BLaER1 treated with 17β-estradiol and CSF1 and Interleukin-3, amounts not matched to agents 10 nM and 100 nM (cell line): ENCODE measurements around the gene ADGRL3.
"Not testable (repeated sequence)": the region's sequence is repeated elsewhere in the genome, so short reads cannot be mapped to it uniquely, and the experiment has no call there.

Source experiments
- H3K27ac ChIP-seq, 11 experiments: shearing (Covaris generic); formaldehyde crosslinking; 2 replicates each; pipeline ENCODE4 v1.8.1; 2022
- H3K27me3 ChIP-seq, 11 experiments: shearing (Covaris generic); formaldehyde crosslinking; 2 replicates each; pipeline ENCODE4 v1.8.1; 2022
- H3K36me3 ChIP-seq, 11 experiments: shearing (Covaris generic); formaldehyde crosslinking; 2 replicates each; pipeline ENCODE4 v1.8.1; 2022
- H3K4me1 ChIP-seq, 10 experiments: shearing (Covaris generic); formaldehyde crosslinking; 2 replicates each; pipeline ENCODE4 v1.8.1; 2022
- H3K4me2 ChIP-seq, 11 experiments: shearing (Covaris generic); formaldehyde crosslinking; 2 replicates each; pipeline ENCODE4 v1.8.1; 2022
- H3K4me3 ChIP-seq, 10 experiments: shearing (Covaris generic); formaldehyde crosslinking; 2 replicates each; pipeline ENCODE4 v1.8.1; 2022
- H3K9ac ChIP-seq, 11 experiments: shearing (Covaris generic); formaldehyde crosslinking; 2 replicates each; pipeline ENCODE4 v1.8.1; 2022
- H3K9me3 ChIP-seq, 11 experiments: shearing (Covaris generic); formaldehyde crosslinking; replicated peaks in 1 of 11; 2 replicates each; pipeline ENCODE4 v1.8.1; 2022
- H4K20me1 ChIP-seq, 11 experiments: shearing (Covaris generic); formaldehyde crosslinking; 2 replicates each; pipeline ENCODE4 v1.8.1; 2022
- Cebpa-rat ChIP-seq, 11 experiments: shearing (Covaris generic); IDR thresholded peaks; 2 replicates each; pipeline ENCODE4 v1.8.1; 2022

Gene ADGRL3

GRCh38 chr4:61723492-61723891 is 523.4 kb downstream of the ADGRL3 start:
- H3K4me2 ChIP-seq: no peak overlapping the region
- H3K4me3 ChIP-seq: no peak overlapping the region
- H3K4me1 ChIP-seq: no peaks in the 10 kb centered on the region
- no peaks in the 10 kb centered on the region for H3K27me3 ChIP-seq
- TF ChIP-seq Cebpa-rat (IDR thresholded peaks at IDR 0.05): no peak
- H3K36me3 ChIP-seq: no peaks in the 10 kb centered on the region
- H3K27ac ChIP-seq: no peak overlapping the region
- no peaks in the 10 kb centered on the region for H3K9me3 ChIP-seq
- no peaks in the 10 kb centered on the region for H4K20me1 ChIP-seq
- no peak overlapping the region for H3K9ac ChIP-seq

GRCh38 chr4:61727286-61727685 is 527.2 kb downstream of the ADGRL3 start:
- no peaks in the 10 kb centered on the region for H3K36me3 ChIP-seq
- no peak overlapping the region for H3K27ac ChIP-seq
- H3K4me2 ChIP-seq: no peak overlapping the region
- TF ChIP-seq Cebpa-rat (IDR thresholded peaks at IDR 0.05): no peak
- no peaks in the 10 kb centered on the region for H3K27me3 ChIP-seq
- no peak overlapping the region for H3K9ac ChIP-seq
- H3K9me3 ChIP-seq: no peaks in the 10 kb centered on the region
- H3K4me3 ChIP-seq: no peak overlapping the region
- H3K4me1 ChIP-seq: no peaks in the 10 kb centered on the region
- no peaks in the 10 kb centered on the region for H4K20me1 ChIP-seq

GRCh38 chr4:61734409-61734808 is 534.3 kb downstream of the ADGRL3 start:
- TF ChIP-seq Cebpa-rat (IDR thresholded peaks at IDR 0.05): no peak
- no peak overlapping the region for H3K9ac ChIP-seq
- no peaks in the 10 kb centered on the region for H3K36me3 ChIP-seq
- no peak overlapping the region for H3K27ac ChIP-seq
- no peak overlapping the region for H3K4me2 ChIP-seq
- H3K4me3 ChIP-seq: no peak overlapping the region
- no peaks in the 10 kb centered on the region for H4K20me1 ChIP-seq
- H3K4me1 ChIP-seq: no peaks in the 10 kb centered on the region
- 0 out of 22 replicates have a peak, but pooled peaks cover 0 to 4% (median 0%) of the 10 kb centered on the region in 11 experiments for H3K9me3 ChIP-seq
- no peaks in the 10 kb centered on the region for H3K27me3 ChIP-seq

DNA sequence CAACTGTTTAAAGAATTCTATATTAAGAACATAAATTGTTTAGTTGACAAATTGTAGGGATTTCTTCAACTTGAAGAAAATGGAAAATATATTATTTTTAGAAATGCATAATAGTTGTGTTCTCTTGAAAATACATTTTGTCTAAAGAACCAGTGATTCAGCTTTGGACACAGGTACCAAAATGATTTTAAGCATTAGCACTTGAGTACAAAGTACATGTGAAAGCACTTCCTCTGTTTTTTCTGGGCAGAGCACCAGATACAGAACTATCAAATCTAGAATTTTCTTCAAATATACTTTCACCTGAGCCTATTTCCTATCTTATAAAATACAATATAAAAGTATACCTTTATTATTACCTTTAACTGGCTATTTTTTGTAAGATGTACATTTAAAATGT is 539.8 kb downstream of the ADGRL3 start:
- H3K9ac ChIP-seq: no peak overlapping the region
- H4K20me1 ChIP-seq: no peaks in the 10 kb centered on the region
- H3K36me3 ChIP-seq: no peaks in the 10 kb centered on the region
- no peak overlapping the region for H3K4me2 ChIP-seq
- H3K4me1 ChIP-seq: peaks cover 0 to 7% (median 0%) of the 10 kb centered on the region in 10 experiments; a peak in 3 of 20 replicates
- peaks cover 0 to 8% (median 5%) of the 10 kb centered on the region in 11 experiments; a peak in 5 of 22 replicates for H3K9me3 ChIP-seq
- no peak for TF ChIP-seq Cebpa-rat (IDR thresholded peaks at IDR 0.05)
- H3K4me3 ChIP-seq: no peak overlapping the region
- H3K27me3 ChIP-seq: no peaks in the 10 kb centered on the region
- no peak overlapping the region for H3K27ac ChIP-seq

DNA sequence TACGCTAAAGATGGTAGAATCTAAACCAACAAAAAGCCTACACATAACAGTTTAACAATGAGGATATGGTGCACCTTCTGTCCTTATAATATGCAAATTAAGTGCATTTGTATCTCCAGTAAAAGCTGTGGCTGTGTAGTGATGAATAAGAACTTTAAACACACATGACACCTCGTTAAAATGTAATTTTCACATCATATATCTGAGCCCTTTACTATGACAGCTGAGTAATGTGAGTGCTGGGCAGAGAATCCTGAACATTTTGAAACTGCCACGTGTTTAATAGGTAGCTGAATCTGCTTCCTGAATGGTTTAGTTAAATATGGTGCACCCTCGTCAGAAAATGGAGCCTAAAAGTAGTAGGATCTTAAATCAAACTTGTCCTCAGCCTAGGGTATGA is 540.8 kb downstream of the ADGRL3 start:
- no peak overlapping the region for H3K27ac ChIP-seq
- H3K9me3 ChIP-seq: peaks cover 0 to 8% (median 5%) of the 10 kb centered on the region in 11 experiments; a peak in 5 of 22 replicates
- peaks cover 0 to 7% (median 0%) of the 10 kb centered on the region in 10 experiments; a peak in 3 of 20 replicates for H3K4me1 ChIP-seq
- no peak for TF ChIP-seq Cebpa-rat (IDR thresholded peaks at IDR 0.05)
- H3K4me3 ChIP-seq: no peak overlapping the region
- H3K36me3 ChIP-seq: no peaks in the 10 kb centered on the region
- H3K4me2 ChIP-seq: peak overlapping the region in 3 of 11 experiments; percentile 6 to 25 (median 7); a peak in 3 of 22 replicates
- H4K20me1 ChIP-seq: no peaks in the 10 kb centered on the region
- H3K9ac ChIP-seq: no peak overlapping the region
- no peaks in the 10 kb centered on the region for H3K27me3 ChIP-seq

- no peak overlapping the region for H3K4me3 ChIP-seq
Observed at GRCh38 chr4:61741327-61742096, 541.4 kb downstream of the ADGRL3 start.

DNA sequence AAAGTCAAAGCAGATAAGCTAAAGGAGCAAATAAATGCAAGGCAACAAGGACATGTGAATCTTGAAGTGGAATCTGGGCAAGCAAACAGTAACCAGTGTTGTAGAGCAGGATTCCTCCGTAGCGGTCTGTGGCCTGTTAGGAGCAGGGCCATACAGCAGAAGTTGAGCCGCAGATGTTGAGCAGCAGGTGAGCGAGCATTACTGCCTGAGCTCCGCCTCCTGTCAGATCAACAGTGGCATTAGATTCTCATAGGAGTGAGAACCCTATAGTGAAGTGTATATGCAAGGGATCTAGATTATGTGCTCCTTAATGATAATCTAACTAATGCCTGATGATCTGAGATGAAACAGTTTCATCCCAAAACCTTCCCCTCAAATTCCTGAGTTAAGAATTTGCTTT is 550.7 kb downstream of the ADGRL3 start:
- H4K20me1 ChIP-seq: no peaks in the 10 kb centered on the region
- no peak overlapping the region for H3K9ac ChIP-seq
- H3K4me1 ChIP-seq: no peaks in the 10 kb centered on the region
- H3K27ac ChIP-seq: no peak overlapping the region
- TF ChIP-seq Cebpa-rat (IDR thresholded peaks at IDR 0.05): no peak
- no peak overlapping the region for H3K4me2 ChIP-seq
- no peak overlapping the region for H3K4me3 ChIP-seq
- no peaks in the 10 kb centered on the region for H3K36me3 ChIP-seq
- 0 out of 22 replicates have a peak, but pooled peaks cover 0 to 3% (median 0%) of the 10 kb centered on the region in 11 experiments for H3K9me3 ChIP-seq
- no peaks in the 10 kb centered on the region for H3K27me3 ChIP-seq

More at GRCh38 chr4:61741327-61742096, 541.4 kb downstream of the ADGRL3 start:
- TF ChIP-seq Cebpa-rat (IDR thresholded peaks at IDR 0.05): no peak
- Histone ChIP-seq H3K4me1 (peaks cover 0 to 7% (median 0%) of the 10 kb centered on the region in 10 experiments; a peak in 3 of 20 replicates), H3K9ac (no peak overlapping the region), H4K20me1 (no peaks in the 10 kb centered on the region), H3K27me3 (no peaks in the 10 kb centered on the region), H3K36me3 (no peaks in the 10 kb centered on the region), H3K4me2 (peak overlapping the region in 4 of 11 experiments; percentile 3 to 25 (median 6); a peak in 3 of 22 replicates), H3K27ac (no peak overlapping the region), H3K9me3 (peaks cover 0 to 8% (median 5%) of the 10 kb centered on the region in 11 experiments; a peak in 5 of 22 replicates)

DNA sequence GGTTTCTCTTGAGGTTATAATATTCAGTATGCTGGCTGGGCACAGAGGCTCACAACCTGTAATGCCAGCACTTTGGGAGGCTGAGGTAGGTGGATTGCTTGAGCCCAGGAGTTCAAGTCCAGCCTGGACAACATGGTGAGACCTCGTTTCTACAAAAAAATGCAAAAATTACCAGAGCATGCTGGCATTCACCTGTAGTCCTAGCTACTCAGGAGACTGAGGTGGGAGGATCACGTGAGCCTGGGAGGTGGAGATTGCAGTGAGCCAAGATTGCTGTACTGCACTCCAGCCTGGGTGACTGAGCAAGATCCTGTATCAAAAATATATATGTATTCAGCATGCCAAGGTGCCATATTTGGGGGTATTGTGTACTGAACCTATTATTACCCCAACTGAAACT is 552.5 kb downstream of the ADGRL3 start:
- Histone ChIP-seq H3K27ac (no peak overlapping the region), H4K20me1 (no peaks in the 10 kb centered on the region), H3K4me3 (no peak overlapping the region), H3K4me2 (no peak overlapping the region), H3K4me1 (no peaks in the 10 kb centered on the region), H3K9ac (no peak overlapping the region), H3K36me3 (no peaks in the 10 kb centered on the region), H3K27me3 (no peaks in the 10 kb centered on the region), H3K9me3 (0 out of 22 replicates have a peak, but pooled peaks cover 0 to 3% (median 0%) of the 10 kb centered on the region in 11 experiments)
- no peak for TF ChIP-seq Cebpa-rat (IDR thresholded peaks at IDR 0.05)

GRCh38 chr4:61753739-61754138 is 553.6 kb downstream of the ADGRL3 start:
- H3K4me3 ChIP-seq: no peak overlapping the region
- no peaks in the 10 kb centered on the region for H3K4me1 ChIP-seq
- H3K27me3 ChIP-seq: no peaks in the 10 kb centered on the region
- no peaks in the 10 kb centered on the region for H3K9me3 ChIP-seq
- TF ChIP-seq Cebpa-rat (IDR thresholded peaks at IDR 0.05): no peak
- no peak overlapping the region for H3K9ac ChIP-seq
- H3K4me2 ChIP-seq: no peak overlapping the region
- H3K36me3 ChIP-seq: no peaks in the 10 kb centered on the region
- no peaks in the 10 kb centered on the region for H4K20me1 ChIP-seq
- H3K27ac ChIP-seq: no peak overlapping the region

GRCh38 chr4:61756937-61757336 is 556.8 kb downstream of the ADGRL3 start:
- H4K20me1 ChIP-seq, H3K4me3 ChIP-seq, H3K9ac ChIP-seq, H3K27ac ChIP-seq, H3K4me1 ChIP-seq, H3K4me2 ChIP-seq, H3K27me3 ChIP-seq, H3K36me3 ChIP-seq: not testable (repeated sequence)
- H3K9me3 ChIP-seq: peaks cover 0 to 12% (median 0%) of the 10 kb centered on the region in 11 experiments; a peak in 4 of 22 replicates

DNA sequence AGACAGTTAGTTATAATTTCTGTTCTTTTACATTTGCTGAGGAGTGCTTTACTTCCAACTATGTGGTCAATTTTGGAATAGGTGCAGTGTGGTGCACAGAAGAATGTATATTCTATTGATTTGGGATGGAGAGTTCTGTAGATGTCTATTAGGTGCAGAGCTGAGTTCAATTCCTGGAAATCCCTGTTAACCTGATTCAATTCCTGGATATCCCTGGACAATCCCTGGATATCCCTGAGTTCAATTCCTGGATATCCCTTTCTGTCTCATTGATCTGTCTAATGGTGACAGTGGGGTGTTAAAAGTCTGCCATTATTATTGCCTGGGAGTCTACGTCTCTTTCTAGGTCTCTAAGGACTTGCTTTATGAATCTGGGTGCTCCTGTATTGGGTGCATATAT is 557.9 kb downstream of the ADGRL3 start:
- H3K27ac ChIP-seq, H3K4me2 ChIP-seq, H3K4me3 ChIP-seq, H3K4me1 ChIP-seq, H3K9ac ChIP-seq, H3K36me3 ChIP-seq, H4K20me1 ChIP-seq, H3K27me3 ChIP-seq: not testable (repeated sequence)
- H3K9me3 ChIP-seq: peaks cover 0 to 12% (median 0%) of the 10 kb centered on the region in 11 experiments; a peak in 4 of 22 replicates

DNA sequence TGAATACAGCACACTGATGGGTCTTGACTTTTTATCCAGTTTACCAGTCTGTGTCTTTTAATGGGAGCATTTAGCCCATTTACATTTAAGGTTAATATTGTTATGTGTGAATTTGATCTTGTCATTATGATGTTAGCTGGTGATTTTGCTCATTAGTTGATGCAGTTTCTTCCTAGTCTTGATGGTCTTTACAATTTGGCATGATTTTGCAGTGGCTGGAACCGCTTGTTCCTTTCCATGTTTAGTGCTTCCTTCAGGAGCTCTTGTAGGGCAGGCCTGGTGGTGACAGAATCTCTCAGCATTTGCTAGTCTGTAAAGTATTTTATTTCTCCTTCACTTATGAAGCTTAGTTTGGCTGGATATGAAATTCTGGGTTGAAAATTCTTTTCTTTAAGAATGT is 558.5 kb downstream of the ADGRL3 start:
- H3K27ac ChIP-seq, H4K20me1 ChIP-seq, H3K36me3 ChIP-seq, H3K4me3 ChIP-seq, H3K9ac ChIP-seq, H3K27me3 ChIP-seq, H3K4me1 ChIP-seq, H3K4me2 ChIP-seq: not testable (repeated sequence)
- H3K9me3 ChIP-seq: peaks cover 0 to 12% (median 0%) of the 10 kb centered on the region in 11 experiments; a peak in 4 of 22 replicates

- not testable (repeated sequence) for H3K36me3 ChIP-seq, H3K4me1 ChIP-seq, H3K27ac ChIP-seq, H3K4me3 ChIP-seq, H4K20me1 ChIP-seq, H3K9ac ChIP-seq, H3K27me3 ChIP-seq, H3K4me2 ChIP-seq
- peaks cover 0 to 12% (median 0%) of the 10 kb centered on the region in 11 experiments; a peak in 4 of 22 replicates for H3K9me3 ChIP-seq
Observed at GRCh38 chr4:61759245-61759644, 559.1 kb downstream of the ADGRL3 start.
